Trophoblast cell (in vitro differentiated cells and primary cell): ENCODE measurements around the gene CASZ1.

Experiments
- DNase-seq, 2 donors: peaks; one replicate each; pipeline ENCODE4 v3.0.0-alpha.2; 2016
- H2AFZ ChIP-seq: 2 replicates; pipeline ENCODE4 v1.6.1; 2013; ENCODE audit warnings: low read length, moderate library complexity, mild to moderate bottlenecking; ENCODE audit not compliant: insufficient read depth, poor library complexity
- H2AK5ac ChIP-seq: 2 replicates; pipeline ENCODE4 v1.6.1; 2013; ENCODE audit warnings: mild to moderate bottlenecking, low read length
- H2BK120ac ChIP-seq: 2 replicates; pipeline ENCODE4 v1.6.1; 2013; ENCODE audit warnings: low read length, mild to moderate bottlenecking, moderate library complexity; ENCODE audit not compliant: insufficient read depth, poor library complexity
- H2BK12ac ChIP-seq: 2 replicates; pipeline ENCODE4 v1.6.1; 2013; ENCODE audit warnings: mild to moderate bottlenecking, low read length, moderate library complexity
- H2BK5ac ChIP-seq: 2 replicates; pipeline ENCODE4 v1.6.1; 2013; ENCODE audit warnings: low read length, low read depth, moderate library complexity, mild to moderate bottlenecking; ENCODE audit not compliant: poor library complexity
- H3K14ac ChIP-seq: 2 replicates; pipeline ENCODE4 v1.6.1; 2013; ENCODE audit warnings: mild to moderate bottlenecking, low read length
- H3K18ac ChIP-seq: 2 replicates; pipeline ENCODE4 v1.6.1; 2013; ENCODE audit warnings: mild to moderate bottlenecking, low read length
- H3K23ac ChIP-seq: 2 replicates; pipeline ENCODE4 v1.6.1; 2013; ENCODE audit warnings: low read length
- H3K27ac ChIP-seq: 2 replicates; pipeline ENCODE4 v1.5.1; 2013; ENCODE audit warnings: low read depth, mild to moderate bottlenecking, inconsistent platforms, low read length, moderate library complexity
- H3K27me3 ChIP-seq: 2 replicates; pipeline ENCODE4 v1.6.1; 2013; ENCODE audit warnings: inconsistent platforms, mild to moderate bottlenecking, low read length, moderate library complexity; ENCODE audit not compliant: insufficient read depth
- H3K36me3 ChIP-seq, 2 experiments: 1 replicate in 1 of 2; 2 replicates in 1 of 2; pipeline ENCODE4 v1.6.1; 2013; ENCODE audit warnings: low read length in 2 of 2, mild to moderate bottlenecking in 2 of 2, moderate library complexity in 1 of 2; ENCODE audit not compliant: insufficient read depth in 2 of 2, control insufficient read depth in 1 of 2
- H3K4ac ChIP-seq: 2 replicates; pipeline ENCODE4 v1.6.1; 2013; ENCODE audit warnings: low read depth, mild to moderate bottlenecking, low read length, moderate library complexity
- H3K4me1 ChIP-seq, 2 experiments: 1 replicate in 1 of 2; 2 replicates in 1 of 2; pipeline ENCODE4 v1.6.1; 2013; ENCODE audit warnings: low read length in 2 of 2, mild to moderate bottlenecking in 2 of 2, moderate library complexity in 1 of 2; ENCODE audit not compliant: insufficient read depth in 2 of 2, control insufficient read depth in 1 of 2
- H3K4me2 ChIP-seq: 2 replicates; pipeline ENCODE4 v1.6.1; 2013; ENCODE audit warnings: inconsistent platforms, mild to moderate bottlenecking, low read length, moderate library complexity
- H3K4me3 ChIP-seq: 2 replicates; pipeline ENCODE4 v1.5.1; 2013; ENCODE audit warnings: mild to moderate bottlenecking, low read depth, low read length, inconsistent platforms
- H3K79me1 ChIP-seq: one replicate; pipeline ENCODE4 v1.6.1; 2013; ENCODE audit warnings: low read length
- H3K79me2 ChIP-seq: 2 replicates; pipeline ENCODE4 v1.6.1; 2013; ENCODE audit warnings: low read length, mild to moderate bottlenecking; ENCODE audit not compliant: control insufficient read depth, insufficient read depth, poor library complexity
- H3K9ac ChIP-seq: 2 replicates; pipeline ENCODE4 v1.6.1; 2013; ENCODE audit warnings: mild to moderate bottlenecking, low read length
- H3K9me3 ChIP-seq: 2 replicates; pipeline ENCODE4 v1.6.1; 2013; ENCODE audit warnings: low read depth, mild to moderate bottlenecking, control low read depth, inconsistent platforms, low read length; ENCODE audit not compliant: insufficient read depth
- H4K12ac ChIP-seq: 2 replicates; pipeline ENCODE4 v1.6.1; 2013; ENCODE audit warnings: low read depth, mild to moderate bottlenecking, low read length, moderate library complexity
- H4K8ac ChIP-seq: 2 replicates; pipeline ENCODE4 v1.6.1; 2013; ENCODE audit warnings: low read depth, mild to moderate bottlenecking, low read length, moderate library complexity
- H4K91ac ChIP-seq: one replicate; pipeline ENCODE4 v1.6.1; 2013; ENCODE audit warnings: low read depth, mild to moderate bottlenecking, low read length, moderate library complexity
- WGBS: extraction: QIAGEN DNeasy Blood & Tissue Kit; methylation state at CpG from one replicate; pipeline ENCODE4 v1.1.7; 2013; ENCODE audit warnings: missing lambda C conversion rate; ENCODE audit not compliant: insufficient read length, insufficient coverage; ENCODE audit errors: extremely low coverage; 5-methylcytosine and 5-hydroxymethylcytosine counted together

Gene CASZ1

GRCh38 chr1:10672343-10673050 lies 123.9 kb downstream of the CASZ1 start:
- H3K9ac ChIP-seq = no peak overlapping the region
- H3K18ac ChIP-seq = no peak overlapping the region
- no peak overlapping the region for H3K23ac ChIP-seq
- H2BK5ac ChIP-seq = no peak overlapping the region
- peaks cover 3% of the 10 kb centered on the region for H3K9me3 ChIP-seq
- H2BK12ac ChIP-seq = no peak overlapping the region
- H3K79me1 ChIP-seq = no peaks in the 10 kb centered on the region
- H3K79me2 ChIP-seq = no peaks in the 10 kb centered on the region
- no CpG with 5 or more reads among the region's 35 CpGs for WGBS
- H3K4ac ChIP-seq = no peak overlapping the region
- H3K14ac ChIP-seq = no peak overlapping the region
- H4K12ac ChIP-seq = no peak overlapping the region
- no peak overlapping the region for H2BK120ac ChIP-seq
- no peak overlapping the region for H2AK5ac ChIP-seq
- H2AFZ ChIP-seq = no peak overlapping the region
- H3K4me1 ChIP-seq = no peaks in the 10 kb centered on the region
- H3K4me2 ChIP-seq = no peak overlapping the region
- H4K8ac ChIP-seq = no peak overlapping the region
- no peaks in the 10 kb centered on the region for H3K27me3 ChIP-seq
- H3K36me3 ChIP-seq = no peaks in the 10 kb centered on the region
- H4K91ac ChIP-seq = no peak overlapping the region
- no peak overlapping the region for H3K27ac ChIP-seq
- no peak for DNase-seq
- no peak overlapping the region for H3K4me3 ChIP-seq

DNA sequence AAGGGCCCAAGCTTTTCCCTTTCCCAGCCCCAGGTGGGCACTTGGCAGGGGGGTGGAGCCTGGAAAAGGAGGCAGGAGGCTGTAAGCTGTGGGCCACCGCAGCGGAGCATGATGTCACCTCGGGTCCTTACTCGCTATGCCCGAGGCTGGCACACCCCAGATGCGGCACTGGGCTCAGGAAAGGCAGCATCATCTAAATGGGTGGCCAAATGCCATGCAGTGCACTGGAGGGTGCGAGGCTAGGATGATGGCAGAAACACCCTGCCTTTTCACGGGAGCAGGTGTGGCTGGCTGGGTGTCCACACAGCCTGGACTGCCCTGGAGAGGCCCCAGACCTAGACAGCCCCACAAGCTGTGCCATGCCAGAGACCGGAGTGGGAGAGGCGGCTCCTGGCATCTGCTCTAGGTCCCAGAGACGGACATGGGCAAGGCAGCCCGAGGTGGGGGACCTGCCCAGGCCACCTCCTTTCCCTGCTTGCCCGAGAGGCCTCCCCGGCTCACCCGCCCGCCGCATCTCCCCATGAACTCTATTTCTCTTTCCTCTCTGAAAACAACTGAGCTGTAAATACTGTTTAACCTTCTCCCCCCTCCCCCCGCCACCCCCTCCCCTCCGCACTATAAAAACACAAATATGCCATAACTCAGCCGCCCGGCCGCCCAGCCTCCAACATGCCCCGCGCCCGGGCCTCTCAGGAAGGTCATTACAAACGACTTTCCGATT lies 124.7 kb downstream of the CASZ1 start:
- no peak for DNase-seq
- Histone ChIP-seq H4K12ac (no peak overlapping the region), H3K18ac (no peak overlapping the region), H3K4me3 (no peak overlapping the region), H4K8ac (no peak overlapping the region), H2BK5ac (no peak overlapping the region), H4K91ac (no peak overlapping the region), H3K27me3 (no peaks in the 10 kb centered on the region), H3K9me3 (peaks cover 3% of the 10 kb centered on the region), H2AK5ac (no peak overlapping the region), H3K27ac (no peak overlapping the region), H2BK12ac (no peak overlapping the region), H2AFZ (no peak overlapping the region), H3K14ac (no peak overlapping the region), H3K4me2 (no peak overlapping the region), H3K79me1 (no peaks in the 10 kb centered on the region), H3K4ac (no peak overlapping the region), H2BK120ac (no peak overlapping the region), H3K36me3 (no peaks in the 10 kb centered on the region), H3K79me2 (no peaks in the 10 kb centered on the region), H3K9ac (no peak overlapping the region), H3K23ac (no peak overlapping the region), H3K4me1 (no peaks in the 10 kb centered on the region)
- WGBS = no CpG with 5 or more reads among the region's 27 CpGs

- Histone ChIP-seq H2AFZ (no peak overlapping the region), H3K23ac (no peak overlapping the region), H3K14ac (no peak overlapping the region), H2BK5ac (no peak overlapping the region), H3K9ac (no peak overlapping the region), H3K4ac (no peak overlapping the region), H3K4me3 (peak overlapping the region; percentile 25), H3K18ac (no peak overlapping the region), H3K79me2 (no peaks in the 10 kb centered on the region), H3K27ac (no peak overlapping the region), H3K4me2 (no peak overlapping the region), H3K36me3 (no peaks in the 10 kb centered on the region), H3K27me3 (no peaks in the 10 kb centered on the region), H4K91ac (no peak overlapping the region), H2AK5ac (no peak overlapping the region), H3K79me1 (no peaks in the 10 kb centered on the region), H3K9me3 (peaks cover 3% of the 10 kb centered on the region), H3K4me1 (no peaks in the 10 kb centered on the region), H4K8ac (no peak overlapping the region), H4K12ac (no peak overlapping the region), H2BK120ac (no peak overlapping the region), H2BK12ac (no peak overlapping the region)
- no peak for DNase-seq
- WGBS = no CpG with 5 or more reads among the region's 18 CpGs
These were observed 125.4 kb downstream of the CASZ1 start for GRCh38 chr1:10671090-10671489.

GRCh38 chr1:10670190-10670589 lies 126.3 kb downstream of the CASZ1 start:
- H3K79me2 ChIP-seq = no peaks in the 10 kb centered on the region
- H3K4me1 ChIP-seq = no peaks in the 10 kb centered on the region
- H3K27ac ChIP-seq = no peak overlapping the region
- H3K4me2 ChIP-seq = no peak overlapping the region
- no peak overlapping the region for H3K4me3 ChIP-seq
- no peak overlapping the region for H3K14ac ChIP-seq
- H3K36me3 ChIP-seq = no peaks in the 10 kb centered on the region
- DNase-seq = no peak
- H3K9me3 ChIP-seq = peaks cover 3% of the 10 kb centered on the region
- no peak overlapping the region for H2BK5ac ChIP-seq
- H3K18ac ChIP-seq = no peak overlapping the region
- H4K8ac ChIP-seq = no peak overlapping the region
- H3K79me1 ChIP-seq = no peaks in the 10 kb centered on the region
- H3K9ac ChIP-seq = no peak overlapping the region
- H2BK120ac ChIP-seq = no peak overlapping the region
- WGBS = no CpG with 5 or more reads among the region's 10 CpGs
- H2AFZ ChIP-seq = no peak overlapping the region
- H2AK5ac ChIP-seq = no peak overlapping the region
- no peak overlapping the region for H3K4ac ChIP-seq
- H4K12ac ChIP-seq = no peak overlapping the region
- H2BK12ac ChIP-seq = no peak overlapping the region
- H3K27me3 ChIP-seq = no peaks in the 10 kb centered on the region
- no peak overlapping the region for H4K91ac ChIP-seq
- H3K23ac ChIP-seq = no peak overlapping the region
